Measurements from ENCODE around the gene FANCL. TPM values are rescaled to one million over a fixed set of nuclear protein-coding genes. Genes with fewer than 3 reads are reported as not detected.

The FANCL gene
- total and polyA plus RNA-seq, 12 donors = 7.4 to 19.2 (median 11.9) TPM

DNA sequence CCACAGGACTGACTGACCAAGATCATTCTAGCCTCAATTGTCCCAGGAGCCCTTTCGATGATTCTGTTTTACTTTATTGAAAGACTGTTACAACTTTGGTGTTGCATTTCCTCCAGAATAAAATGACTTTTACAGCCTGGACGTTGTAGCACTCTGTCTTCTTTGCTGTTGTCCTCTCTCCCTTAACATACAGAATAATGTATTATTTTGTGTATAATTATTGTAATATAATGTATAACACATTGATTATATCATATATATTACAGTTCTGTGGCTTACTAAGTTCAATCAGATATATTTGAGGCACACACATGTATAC is 380 bp upstream of the FANCL start:
- TF ChIP-seq, protein P1, sequence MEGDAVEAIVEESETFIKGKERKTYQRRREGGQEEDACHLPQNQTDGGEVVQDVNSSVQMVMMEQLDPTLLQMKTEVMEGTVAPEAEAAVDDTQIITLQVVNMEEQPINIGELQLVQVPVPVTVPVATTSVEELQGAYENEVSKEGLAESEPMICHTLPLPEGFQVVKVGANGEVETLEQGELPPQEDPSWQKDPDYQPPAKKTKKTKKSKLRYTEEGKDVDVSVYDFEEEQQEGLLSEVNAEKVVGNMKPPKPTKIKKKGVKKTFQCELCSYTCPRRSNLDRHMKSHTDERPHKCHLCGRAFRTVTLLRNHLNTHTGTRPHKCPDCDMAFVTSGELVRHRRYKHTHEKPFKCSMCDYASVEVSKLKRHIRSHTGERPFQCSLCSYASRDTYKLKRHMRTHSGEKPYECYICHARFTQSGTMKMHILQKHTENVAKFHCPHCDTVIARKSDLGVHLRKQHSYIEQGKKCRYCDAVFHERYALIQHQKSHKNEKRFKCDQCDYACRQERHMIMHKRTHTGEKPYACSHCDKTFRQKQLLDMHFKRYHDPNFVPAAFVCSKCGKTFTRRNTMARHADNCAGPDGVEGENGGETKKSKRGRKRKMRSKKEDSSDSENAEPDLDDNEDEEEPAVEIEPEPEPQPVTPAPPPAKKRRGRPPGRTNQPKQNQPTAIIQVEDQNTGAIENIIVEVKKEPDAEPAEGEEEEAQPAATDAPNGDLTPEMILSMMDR (IDR thresholded peaks at IDR 0.05) = no peak
- DNase-seq (no peak), ATAC-seq (no peak)
- Histone ChIP-seq H3K27me3 (peaks cover 0 to 5% (median 0%) of the 10 kb centered on the region in 7 donors), H3K36me3 (no peaks in the 10 kb centered on the region), H3K27ac (peak overlapping the region in 9 of 10 donors; percentile 61 to 89 (median 84)), H3K4me1 (peaks cover 5 to 25% (median 12%) of the 10 kb centered on the region in 9 donors), H3K4me3 (peak overlapping the region; percentile 51 to 91 (median 83)), H3K9me3 (peaks cover 0 to 1% (median 0%) of the 10 kb centered on the region in 11 donors)
- 17 to 26% methylated on average over 2 of the region's 2 CpGs for WGBS, 2 donors
- intact Hi-C loops (cut with DNase I) = loop anchor here in 2 of 10 donors (5.0 to 10.0 kb wide), 2 partner anchors 194 to 197 kb away; partner anchors contain the start of gene VRK2 (in 2 of the 2)

DNA sequence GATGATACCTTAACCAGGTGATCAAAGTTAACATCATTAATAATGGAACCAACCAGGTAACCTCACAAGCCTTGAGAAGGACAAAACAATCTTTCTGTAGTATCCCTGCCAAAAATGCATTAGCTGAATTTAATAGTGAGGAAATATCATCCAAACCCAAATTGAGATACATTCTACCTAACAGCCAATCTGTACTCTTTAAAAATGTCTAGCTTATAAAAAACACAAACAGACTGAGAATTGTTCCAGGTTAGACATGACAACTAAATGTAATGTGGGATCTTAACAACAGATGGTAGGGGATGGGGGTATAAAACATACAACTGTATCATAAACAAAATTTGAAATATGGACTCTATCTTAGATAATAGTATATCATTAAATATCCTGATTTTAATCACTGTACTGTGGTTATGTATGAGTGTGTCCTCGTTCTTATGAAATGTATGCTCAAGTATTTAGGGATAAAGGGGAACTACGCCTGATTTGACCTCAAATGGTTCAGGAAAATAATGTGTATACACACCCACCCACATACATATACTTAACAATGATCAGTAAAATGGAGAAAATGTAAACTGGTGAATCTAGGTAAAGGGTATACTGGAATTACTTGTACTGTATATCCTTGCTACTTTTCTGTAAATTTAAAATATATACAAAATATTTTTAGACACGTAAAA is 1.7 kb downstream of the FANCL start:
- H3K27me3 ChIP-seq = no peaks in the 10 kb centered on the region
- TF ChIP-seq, protein P1 (IDR thresholded peaks at IDR 0.05) = no peak
- WGBS, 2 donors = 87 to 91% methylated on average over 3 of the region's 3 CpGs
- no peak overlapping the region for H3K4me3 ChIP-seq
- H3K4me1 ChIP-seq = peaks cover 5 to 25% (median 12%) of the 10 kb centered on the region in 9 donors
- intact Hi-C loops (cut with DNase I) = no loop called here
- peaks cover 0 to 11% (median 0%) of the 10 kb centered on the region in 11 donors for H3K9me3 ChIP-seq
- no peak overlapping the region for H3K27ac ChIP-seq
- DNase-seq = no peak
- no peaks in the 10 kb centered on the region for H3K36me3 ChIP-seq
- no peak for ATAC-seq

DNA sequence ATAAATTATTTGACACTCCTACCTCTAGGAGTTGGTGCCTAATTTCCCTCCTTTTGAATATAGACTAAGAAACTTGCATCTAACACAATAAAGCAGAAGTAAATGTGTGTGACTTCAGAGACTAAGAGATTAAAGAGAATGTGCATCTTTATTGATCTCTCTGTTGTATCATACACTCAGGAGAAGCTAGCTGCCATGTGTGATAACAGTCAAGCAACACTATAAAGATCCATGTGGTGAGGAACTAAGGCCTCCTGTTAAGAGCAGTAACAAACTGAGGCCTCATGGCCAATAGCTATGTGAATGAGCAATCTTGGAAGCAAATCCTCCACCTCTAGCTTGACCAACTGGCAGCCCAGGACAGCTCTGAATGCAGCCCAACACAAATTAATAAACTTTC is 3.4 kb downstream of the FANCL start:
- intact Hi-C loops (cut with DNase I) = no loop called here
- TF ChIP-seq, protein P1 (IDR thresholded peaks at IDR 0.05) = no peak
- Histone ChIP-seq H3K4me1 (peaks cover 5 to 33% (median 14%) of the 10 kb centered on the region in 9 donors), H3K27me3 (no peaks in the 10 kb centered on the region), H3K36me3 (no peaks in the 10 kb centered on the region), H3K27ac (no peak overlapping the region), H3K9me3 (peaks cover 0 to 11% (median 0%) of the 10 kb centered on the region in 11 donors), H3K4me3 (no peak overlapping the region)
- DNase-seq (no peak), ATAC-seq (no peak)

DNA sequence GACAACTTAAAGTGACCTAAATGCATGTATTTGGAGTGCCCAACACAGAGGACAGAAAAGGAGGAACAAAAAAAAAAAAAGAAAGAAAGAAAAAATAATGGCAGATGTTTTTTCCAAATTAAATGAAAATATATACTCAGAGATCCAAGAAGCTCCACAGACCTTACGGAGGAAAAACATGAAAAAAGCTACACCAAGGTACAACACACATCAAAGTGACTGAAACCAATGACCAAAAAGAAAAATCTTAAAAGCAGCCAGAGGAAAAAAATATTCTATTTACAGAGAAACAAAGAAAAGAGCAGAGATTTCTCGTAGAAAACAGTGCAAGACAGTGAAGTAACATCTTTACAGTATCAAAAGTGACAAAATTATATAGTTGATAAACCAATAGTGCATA is 5.1 kb downstream of the FANCL start:
- Histone ChIP-seq H3K27ac (no peak overlapping the region), H3K27me3 (no peaks in the 10 kb centered on the region), H3K4me1 (peaks cover 3 to 30% (median 14%) of the 10 kb centered on the region in 9 donors), H3K36me3 (no peaks in the 10 kb centered on the region), H3K4me3 (no peak overlapping the region), H3K9me3 (peaks cover 0 to 11% (median 0%) of the 10 kb centered on the region in 11 donors)
- TF ChIP-seq, protein P1 (IDR thresholded peaks at IDR 0.05) = no peak
- no peak for DNase-seq
- intact Hi-C loops (cut with DNase I) = no loop called here
- 95 to 99% methylated on average over 2 of the region's 2 CpGs for WGBS, 2 donors
- ATAC-seq = no peak
